Osteocyte (in vitro differentiated cells): ENCODE measurements around the gene TOP1. TPM values are rescaled to one million over a fixed set of nuclear protein-coding genes. Genes with fewer than 3 reads are reported as not detected.
A peak's percentile ranks its signal among the peaks of the same experiment; 100 is the strongest.

Source experiments
- DNase-seq: peaks from one replicate; pipeline ENCODE4 v3.0.0; 2021; ENCODE audit warnings: mixed read lengths; ENCODE audit not compliant: unreplicated experiment; ENCODE audit errors: extremely low spot score
- H3K27ac Mint-ChIP-seq: one replicate; pipeline ENCODE4 v1.8.0; 2021; ENCODE audit warnings: mild to moderate bottlenecking, mixed read lengths; ENCODE audit not compliant: unreplicated experiment
- H3K27me3 Mint-ChIP-seq: one replicate; pipeline ENCODE4 v1.8.0; 2021; ENCODE audit warnings: mixed read lengths; ENCODE audit not compliant: unreplicated experiment
- H3K36me3 Mint-ChIP-seq: one replicate; pipeline ENCODE4 v1.8.0; 2021; ENCODE audit warnings: mixed read lengths; ENCODE audit not compliant: unreplicated experiment
- H3K4me1 Mint-ChIP-seq: one replicate; pipeline ENCODE4 v1.8.0; 2021; ENCODE audit warnings: mixed read lengths; ENCODE audit not compliant: unreplicated experiment
- H3K4me3 Mint-ChIP-seq: one replicate; pipeline ENCODE4 v1.8.0; 2021; ENCODE audit warnings: mild to moderate bottlenecking, moderate library complexity, mixed read lengths; ENCODE audit not compliant: unreplicated experiment
- H3K9me3 Mint-ChIP-seq: one replicate; pipeline ENCODE4 v1.8.0; 2021; ENCODE audit warnings: mixed read lengths; ENCODE audit not compliant: unreplicated experiment
- CTCF ChIP-seq: fragments of 200-600 bp; sonication (generic); IDR thresholded peaks from 2 replicates; pipeline ENCODE4 v1.5.0; 2021; ENCODE audit warnings: antibody characterized with exemption, mild to moderate bottlenecking, moderate library complexity
- total RNA-seq: library from RNA; stranded (reverse); gene quantifications from 2 replicates; pipeline ENCODE4 v1.2.1, GENCODE V29; 2021

The TOP1 gene
- total RNA-seq, 1 donor from 2014 or later = 51.1 TPM

- Mint-ChIP-seq H3K36me3 (peaks cover 11% of the 10 kb centered on the region), H3K27ac (no peak overlapping the region), H3K4me1 (peaks cover 54% of the 10 kb centered on the region), H3K27me3 (no peaks in the 10 kb centered on the region), H3K9me3 (no peaks in the 10 kb centered on the region), H3K4me3 (no peak overlapping the region)
- TF ChIP-seq CTCF = no peak
- DNase-seq = no peak
These were observed 15.9 kb downstream of the TOP1 start for GRCh38 chr20:41044409-41045062.

GRCh38 chr20:41045671-41046070 lies 17.0 kb downstream of the TOP1 start:
- Mint-ChIP-seq H3K4me1 (peaks cover 60% of the 10 kb centered on the region), H3K4me3 (no peak overlapping the region), H3K27me3 (no peaks in the 10 kb centered on the region), H3K27ac (no peak overlapping the region), H3K36me3 (peaks cover 8% of the 10 kb centered on the region), H3K9me3 (no peaks in the 10 kb centered on the region)
- no peak for DNase-seq
- no peak for TF ChIP-seq CTCF

- no peak overlapping the region for H3K4me3 Mint-ChIP-seq
- no peaks in the 10 kb centered on the region for H3K27me3 Mint-ChIP-seq
- peak overlapping the region; percentile 31 for H3K27ac Mint-ChIP-seq
- DNase-seq = no peak
- H3K36me3 Mint-ChIP-seq = peaks cover 6% of the 10 kb centered on the region
- no peak for TF ChIP-seq CTCF
- peaks cover 68% of the 10 kb centered on the region for H3K4me1 Mint-ChIP-seq
- no peaks in the 10 kb centered on the region for H3K9me3 Mint-ChIP-seq
These were observed 18.1 kb downstream of the TOP1 start for GRCh38 chr20:41046716-41047115.

GRCh38 chr20:41047279-41047974 lies 18.8 kb downstream of the TOP1 start:
- H3K27me3 Mint-ChIP-seq = no peaks in the 10 kb centered on the region
- H3K4me3 Mint-ChIP-seq = peak overlapping the region; percentile 64
- H3K9me3 Mint-ChIP-seq = no peaks in the 10 kb centered on the region
- peaks cover 6% of the 10 kb centered on the region for H3K36me3 Mint-ChIP-seq
- H3K27ac Mint-ChIP-seq = peak overlapping the region; percentile 75
- no peak for DNase-seq
- H3K4me1 Mint-ChIP-seq = peaks cover 72% of the 10 kb centered on the region
- TF ChIP-seq CTCF = no peak

GRCh38 chr20:41047975-41048305 lies 19.3 kb downstream of the TOP1 start:
- peaks cover 5% of the 10 kb centered on the region for H3K36me3 Mint-ChIP-seq
- H3K27me3 Mint-ChIP-seq = no peaks in the 10 kb centered on the region
- H3K9me3 Mint-ChIP-seq = no peaks in the 10 kb centered on the region
- no peak for DNase-seq
- H3K4me3 Mint-ChIP-seq = peak overlapping the region; percentile 64
- H3K27ac Mint-ChIP-seq = peak overlapping the region; percentile 75
- peaks cover 74% of the 10 kb centered on the region for H3K4me1 Mint-ChIP-seq
- TF ChIP-seq CTCF = no peak
